GM18909 (cell line): Measurements from ENCODE around the gene DENND1A.

ENCODE experiments used
- ATAC-seq: cut with Tn5 transposase; IDR thresholded peaks from one replicate; pipeline ENCODE4 v1.9.1; 2021; ENCODE audit warnings: mild to moderate bottlenecking; ENCODE audit not compliant: unreplicated experiment, poor library complexity

DENND1A gene

GRCh38 chr9:123355761-123356431 lies 574.0 kb downstream of the DENND1A start, which contains the start of gene CRB2:
Gene CRB2, plus strand, starts transcription at chr9:123356197. Its CDS starts 64 bp downstream, at chr9:123356261.
- ATAC-seq = no peak

GRCh38 chr9:123354806-123355508 lies 575.0 kb downstream of the DENND1A start:
- no peak for ATAC-seq

DNA sequence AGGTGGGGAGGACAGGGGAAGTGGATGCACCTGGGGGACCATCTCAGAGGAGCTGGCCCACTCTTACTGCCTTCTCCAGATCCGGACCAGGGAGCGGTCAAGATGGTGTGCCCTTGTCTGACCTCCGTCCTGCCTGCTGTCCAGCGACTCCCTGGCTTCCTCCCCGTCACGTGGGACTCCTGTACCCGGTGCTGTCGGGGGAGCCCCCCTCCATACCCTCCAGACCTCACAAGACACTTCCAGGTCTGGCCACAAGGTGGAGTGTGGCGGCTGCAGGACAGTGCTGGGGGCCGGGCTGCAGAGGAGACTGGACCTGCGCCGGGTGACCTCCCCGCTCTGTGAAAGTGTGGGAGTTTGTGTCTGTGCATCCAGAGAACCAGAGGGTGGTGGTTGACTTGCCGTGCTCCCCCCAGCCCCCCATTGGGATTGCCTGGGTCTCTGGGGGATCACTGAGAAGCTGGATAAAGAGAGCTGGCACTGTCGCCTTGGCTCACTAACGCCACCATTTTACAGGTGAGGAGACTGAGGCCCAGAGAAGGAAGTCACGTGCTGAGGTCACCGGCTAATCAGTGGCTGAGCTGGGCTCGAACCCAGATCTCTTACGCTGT lies 575.8 kb downstream of the DENND1A start:
- ATAC-seq = no peak

- no peak for ATAC-seq
These were observed 576.9 kb downstream of the DENND1A start for GRCh38 chr9:123353041-123353440.

DNA sequence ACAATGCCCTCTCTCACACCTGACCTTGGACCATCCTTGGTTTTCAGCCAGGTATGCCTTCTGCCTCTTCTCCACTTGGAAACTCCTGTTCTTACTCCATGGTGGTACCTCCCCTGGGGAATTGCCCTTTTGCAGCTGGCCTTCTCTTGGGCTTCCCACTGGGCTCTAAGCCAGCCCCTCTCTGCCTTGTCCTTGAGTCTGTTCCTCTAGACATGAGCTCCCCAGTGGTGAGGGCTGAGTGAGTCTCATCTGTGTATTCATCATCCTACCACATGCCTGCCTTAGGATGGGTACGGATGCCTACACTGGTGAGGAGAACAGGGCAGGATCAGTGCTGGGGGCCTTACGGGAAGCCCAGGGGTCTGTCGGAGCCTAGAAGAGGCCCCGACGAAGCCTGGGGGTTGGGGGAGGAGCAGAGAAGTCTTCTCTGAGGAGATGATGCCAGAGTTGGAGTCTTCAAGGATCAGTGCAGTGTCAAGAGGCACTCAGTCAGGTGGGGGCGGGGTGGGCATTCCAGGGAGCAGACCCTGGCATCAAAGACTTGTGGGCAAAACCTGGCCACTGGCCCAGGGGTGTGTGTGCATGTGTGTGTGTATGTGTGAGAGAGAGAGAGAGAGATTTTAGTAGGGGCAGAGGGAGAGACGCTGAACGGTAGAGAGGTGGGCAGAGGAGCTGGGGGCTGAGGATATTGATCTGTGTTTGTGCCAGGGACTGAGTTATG lies 579.2 kb downstream of the DENND1A start:
- no peak for ATAC-seq

- ATAC-seq = peak; percentile 63
These were observed 580.0 kb downstream of the DENND1A start for GRCh38 chr9:123349691-123350480.

DNA sequence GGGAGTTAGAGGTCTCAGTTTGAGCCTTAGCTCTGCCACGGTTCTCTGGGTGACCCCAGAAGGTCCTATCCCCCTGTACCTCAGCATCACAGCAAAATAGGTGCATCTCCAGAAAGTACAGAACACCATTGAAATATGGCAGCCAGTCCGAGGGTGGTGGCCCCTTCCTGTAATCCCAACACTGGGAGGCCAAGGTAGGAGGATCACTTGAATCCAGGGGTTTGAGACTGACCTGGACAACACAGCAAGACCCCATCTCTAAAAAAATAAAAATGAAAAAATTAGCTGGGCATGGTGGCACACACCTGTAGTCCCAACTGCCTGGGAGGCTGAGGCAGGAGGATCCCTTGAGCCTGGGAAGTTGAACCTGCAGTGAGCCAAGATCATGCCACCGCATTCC lies 580.9 kb downstream of the DENND1A start:
- no peak for ATAC-seq

DNA sequence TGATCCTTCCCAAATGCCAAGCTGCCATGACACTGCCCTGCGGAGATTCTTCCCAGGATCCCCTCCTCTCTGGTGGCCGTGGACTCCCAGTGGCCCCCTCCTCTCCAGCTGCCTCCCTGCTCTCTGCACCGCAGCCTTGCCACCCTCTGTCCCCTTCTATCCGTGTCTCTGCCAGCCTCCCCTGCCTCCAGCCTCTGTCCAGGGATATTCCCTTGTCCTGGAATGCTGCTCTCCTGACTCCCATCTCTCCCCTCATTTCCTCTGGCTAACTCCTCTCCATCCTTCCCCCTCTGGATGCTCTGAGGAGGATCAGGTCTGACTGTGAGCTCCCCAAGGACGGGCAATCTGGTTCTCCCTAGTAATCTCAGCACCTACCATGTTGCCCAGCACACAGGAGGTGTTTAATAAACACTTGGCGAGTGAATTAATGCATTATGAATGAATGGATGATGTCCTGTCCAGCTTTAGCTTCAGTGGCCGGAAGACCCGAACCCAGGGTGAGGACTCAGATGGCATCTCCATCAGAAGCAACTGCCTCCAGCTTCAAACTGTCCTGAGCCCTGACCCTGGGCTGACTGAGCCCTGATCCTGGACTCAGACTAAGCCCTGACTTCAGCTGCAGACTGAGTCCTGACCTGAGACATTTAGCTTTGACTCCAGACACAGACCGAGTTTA lies 581.5 kb downstream of the DENND1A start:
- ATAC-seq = no peak

DNA sequence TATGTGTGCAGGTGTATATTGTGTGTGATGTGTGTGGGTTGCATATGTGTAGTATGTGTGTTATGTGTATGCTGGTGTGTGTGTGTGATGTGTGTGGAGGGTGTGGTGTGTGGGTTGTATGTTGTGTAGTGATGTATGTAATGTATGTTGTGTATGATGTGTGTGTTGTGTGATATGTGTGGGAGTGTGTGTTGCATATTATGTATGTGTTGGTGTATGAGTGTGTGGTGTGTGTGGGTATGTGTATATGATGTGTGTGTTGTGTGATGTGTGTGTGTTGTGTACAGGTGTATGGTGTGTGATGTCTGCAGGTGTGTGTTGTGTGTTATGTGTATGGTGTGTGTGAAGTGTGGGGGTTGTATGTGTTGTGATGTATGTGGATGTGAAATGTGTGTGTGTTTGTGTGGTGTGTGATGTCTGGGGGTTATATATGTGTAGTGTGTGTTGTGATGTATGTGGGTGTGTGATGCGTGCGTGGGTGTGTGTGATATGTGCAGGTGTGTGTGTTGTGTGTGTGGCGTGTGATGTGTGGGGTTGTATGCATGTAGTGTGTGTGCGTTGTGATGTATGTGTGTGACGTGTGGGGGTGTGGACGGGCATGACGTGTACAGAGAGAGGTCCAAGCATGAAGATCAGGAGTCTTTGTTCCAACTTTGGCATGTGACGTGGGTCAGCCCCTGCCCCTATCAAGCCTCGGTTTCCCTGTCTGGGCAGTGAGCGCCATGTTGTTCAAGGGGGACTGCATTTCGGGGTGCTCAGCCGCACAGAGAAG lies 582.5 kb downstream of the DENND1A start:
- no peak for ATAC-seq

- no peak for ATAC-seq
These were observed 583.1 kb downstream of the DENND1A start for GRCh38 chr9:123346826-123347225.

GRCh38 chr9:123346026-123346425 lies 583.9 kb downstream of the DENND1A start:
- ATAC-seq = no peak

GRCh38 chr9:123345567-123345955 lies 584.4 kb downstream of the DENND1A start:
- no peak for ATAC-seq

GRCh38 chr9:123344192-123344949 lies 585.6 kb downstream of the DENND1A start:
- no peak for ATAC-seq

- ATAC-seq = peak; percentile 26
These were observed 586.3 kb downstream of the DENND1A start for GRCh38 chr9:123343443-123344191.

- no peak for ATAC-seq
These were observed 587.7 kb downstream of the DENND1A start for GRCh38 chr9:123342247-123342646.

- ATAC-seq = no peak
These were observed 588.1 kb downstream of the DENND1A start for GRCh38 chr9:123341816-123342215.
